Measurements from ENCODE around the gene MAN1C1.
"Not testable (repeated sequence)": the region's sequence is repeated elsewhere in the genome, so short reads cannot be mapped to it uniquely, and the experiment has no call there.

MAN1C1 gene

DNA sequence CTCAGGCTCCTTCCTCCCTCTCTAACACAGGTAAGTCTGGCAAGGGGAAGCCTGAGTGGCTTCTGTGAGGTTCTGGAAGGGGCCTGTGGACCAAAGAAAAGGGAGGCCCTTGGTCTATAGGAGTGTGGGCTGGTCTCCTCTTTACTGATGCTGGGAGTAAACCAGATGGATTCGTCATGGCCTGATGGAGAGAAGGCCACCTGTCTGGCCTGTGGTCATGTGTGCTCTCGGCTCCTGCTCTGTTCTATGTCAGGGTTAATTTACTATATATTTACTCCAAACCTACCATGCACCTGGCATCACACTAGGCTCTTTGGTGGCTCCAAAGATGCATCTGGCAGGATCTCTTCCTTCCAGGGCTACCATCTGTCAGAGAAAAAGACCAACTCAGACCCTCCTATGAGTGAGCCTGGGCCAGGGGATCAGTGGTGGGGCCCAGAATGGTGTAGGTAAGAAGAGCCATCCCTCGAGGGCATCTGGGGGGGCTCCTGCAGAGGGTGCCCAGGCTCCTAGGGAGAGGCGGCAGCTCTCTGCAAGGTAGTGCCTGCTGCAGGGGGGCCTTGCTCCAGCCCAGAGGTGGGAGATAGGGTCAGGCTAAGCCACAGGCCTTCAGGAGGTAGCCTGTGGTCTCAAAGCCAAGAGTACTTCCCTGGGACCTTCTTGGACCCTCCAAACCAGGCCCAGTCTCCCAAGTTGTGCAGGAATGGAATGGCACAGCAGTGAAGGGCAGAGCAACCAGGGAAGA lies 115.2 kb downstream of the MAN1C1 start:
- Histone ChIP-seq H3K27ac (ENCODE audit: low read depth, low read length) (no peak overlapping the region), H3K9ac (ENCODE audit: low read length) (no peak overlapping the region), H4K20me1 (ENCODE audit: low read depth, low read length) (no peaks in the 10 kb centered on the region), H3K79me2 (ENCODE audit: insufficient read depth, low read length) (no peaks in the 10 kb centered on the region), H3F3A (ENCODE audit: insufficient read depth) (no peaks in the 10 kb centered on the region), H3K4me2 (ENCODE audit: low read depth, low read length, poor library complexity, severe bottlenecking) (no peak overlapping the region), H3K27me3 (ENCODE audit: low read length) (no peaks in the 10 kb centered on the region), H3K9me3 (ENCODE audit: insufficient read depth, low read length) (no peaks in the 10 kb centered on the region), H3K36me3 (ENCODE audit: low read length) (no peaks in the 10 kb centered on the region), H3K4me3 (ENCODE audit: insufficient read depth, low read length, poor library complexity, severe bottlenecking) (no peak overlapping the region), H3K9me2 (replicated peaks; ENCODE audit: insufficient read depth, low read length) (no peaks in the 10 kb centered on the region), H2AFZ (ENCODE audit: low read depth, low read length, severe bottlenecking) (no peak overlapping the region)
- TF ChIP-seq, protein P1, sequence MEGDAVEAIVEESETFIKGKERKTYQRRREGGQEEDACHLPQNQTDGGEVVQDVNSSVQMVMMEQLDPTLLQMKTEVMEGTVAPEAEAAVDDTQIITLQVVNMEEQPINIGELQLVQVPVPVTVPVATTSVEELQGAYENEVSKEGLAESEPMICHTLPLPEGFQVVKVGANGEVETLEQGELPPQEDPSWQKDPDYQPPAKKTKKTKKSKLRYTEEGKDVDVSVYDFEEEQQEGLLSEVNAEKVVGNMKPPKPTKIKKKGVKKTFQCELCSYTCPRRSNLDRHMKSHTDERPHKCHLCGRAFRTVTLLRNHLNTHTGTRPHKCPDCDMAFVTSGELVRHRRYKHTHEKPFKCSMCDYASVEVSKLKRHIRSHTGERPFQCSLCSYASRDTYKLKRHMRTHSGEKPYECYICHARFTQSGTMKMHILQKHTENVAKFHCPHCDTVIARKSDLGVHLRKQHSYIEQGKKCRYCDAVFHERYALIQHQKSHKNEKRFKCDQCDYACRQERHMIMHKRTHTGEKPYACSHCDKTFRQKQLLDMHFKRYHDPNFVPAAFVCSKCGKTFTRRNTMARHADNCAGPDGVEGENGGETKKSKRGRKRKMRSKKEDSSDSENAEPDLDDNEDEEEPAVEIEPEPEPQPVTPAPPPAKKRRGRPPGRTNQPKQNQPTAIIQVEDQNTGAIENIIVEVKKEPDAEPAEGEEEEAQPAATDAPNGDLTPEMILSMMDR (IDR thresholded peaks at IDR 0.05; ENCODE audit: insufficient read depth, low read length, poor library complexity, severe bottlenecking): no peak

DNA sequence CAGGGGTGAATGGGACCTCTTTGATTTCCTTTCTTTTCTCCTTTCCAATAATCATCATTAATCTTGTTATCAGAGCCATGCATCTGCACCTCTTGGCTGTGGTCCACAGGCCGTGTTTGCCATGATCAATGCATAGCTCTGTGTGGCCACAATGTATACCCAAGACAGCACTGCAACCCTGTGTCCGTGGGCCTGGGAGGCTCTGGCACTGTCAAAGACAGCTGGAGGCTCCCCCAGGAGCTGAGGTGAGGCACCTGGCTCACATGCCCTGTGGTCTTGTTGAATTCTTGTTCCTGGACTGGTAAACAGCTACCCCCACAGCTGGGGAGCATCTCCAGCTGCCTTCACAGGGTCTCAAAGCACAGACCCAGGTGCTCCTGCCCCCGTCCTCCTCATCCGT lies 116.2 kb downstream of the MAN1C1 start:
- no peak overlapping the region for H3K4me3 ChIP-seq (ENCODE audit: insufficient read depth, low read length, poor library complexity, severe bottlenecking)
- no peak overlapping the region for H2AFZ ChIP-seq (ENCODE audit: low read depth, low read length, severe bottlenecking)
- H3K36me3 ChIP-seq (ENCODE audit: low read length): no peaks in the 10 kb centered on the region
- no peak overlapping the region for H3K4me2 ChIP-seq (ENCODE audit: low read depth, low read length, poor library complexity, severe bottlenecking)
- no peak overlapping the region for H3K9ac ChIP-seq (ENCODE audit: low read length)
- H3F3A ChIP-seq (ENCODE audit: insufficient read depth): no peaks in the 10 kb centered on the region
- no peaks in the 10 kb centered on the region for H3K27me3 ChIP-seq (ENCODE audit: low read length)
- H3K27ac ChIP-seq (ENCODE audit: low read depth, low read length): no peak overlapping the region
- no peaks in the 10 kb centered on the region for H4K20me1 ChIP-seq (ENCODE audit: low read depth, low read length)
- H3K9me2 ChIP-seq (replicated peaks; ENCODE audit: insufficient read depth, low read length): no peaks in the 10 kb centered on the region
- TF ChIP-seq, protein P1 (IDR thresholded peaks at IDR 0.05; ENCODE audit: insufficient read depth, low read length, poor library complexity, severe bottlenecking): no peak
- no peak for TF ChIP-seq EZH2phosphoT487 (conservative IDR thresholded peaks at IDR 0.05; ENCODE audit: low read length)
- H3K9me3 ChIP-seq (ENCODE audit: insufficient read depth, low read length): no peaks in the 10 kb centered on the region
- H3K79me2 ChIP-seq (ENCODE audit: insufficient read depth, low read length): no peaks in the 10 kb centered on the region

DNA sequence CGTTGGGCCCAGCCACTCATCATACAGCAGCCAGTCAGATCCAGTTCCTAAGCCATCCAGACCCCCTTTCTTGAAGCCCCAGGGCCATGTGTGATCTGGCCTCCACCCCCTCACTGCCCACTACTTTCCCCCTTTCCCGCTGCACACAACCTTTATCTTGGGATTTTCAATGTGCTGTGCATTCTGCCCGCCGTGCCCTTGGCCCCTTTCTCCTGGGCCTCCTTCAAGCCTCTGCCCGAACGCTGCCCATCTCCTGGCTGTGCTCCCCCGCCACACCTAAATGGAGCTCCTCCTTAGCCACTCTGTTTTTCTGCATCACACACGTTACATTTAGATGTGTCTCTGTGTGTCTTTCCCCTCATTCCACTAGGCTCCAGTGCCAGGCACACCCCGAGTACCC lies 116.7 kb downstream of the MAN1C1 start:
- Histone ChIP-seq H3K27me3 (ENCODE audit: low read length) (no peaks in the 10 kb centered on the region), H4K20me1 (ENCODE audit: low read depth, low read length) (no peaks in the 10 kb centered on the region), H3K36me3 (ENCODE audit: low read length) (no peaks in the 10 kb centered on the region), H3K4me2 (ENCODE audit: low read depth, low read length, poor library complexity, severe bottlenecking) (no peak overlapping the region), H3F3A (ENCODE audit: insufficient read depth) (no peaks in the 10 kb centered on the region), H3K4me3 (ENCODE audit: insufficient read depth, low read length, poor library complexity, severe bottlenecking) (no peak overlapping the region), H3K79me2 (ENCODE audit: insufficient read depth, low read length) (no peaks in the 10 kb centered on the region), H3K9ac (ENCODE audit: low read length) (no peak overlapping the region), H2AFZ (ENCODE audit: low read depth, low read length, severe bottlenecking) (no peak overlapping the region), H3K9me3 (ENCODE audit: insufficient read depth, low read length) (no peaks in the 10 kb centered on the region), H3K9me2 (replicated peaks; ENCODE audit: insufficient read depth, low read length) (no peaks in the 10 kb centered on the region), H3K27ac (ENCODE audit: low read depth, low read length) (no peak overlapping the region)
- TF ChIP-seq EZH2phosphoT487 (conservative IDR thresholded peaks at IDR 0.05; ENCODE audit: low read length): no peak
- TF ChIP-seq, protein P1 (IDR thresholded peaks at IDR 0.05; ENCODE audit: insufficient read depth, low read length, poor library complexity, severe bottlenecking): no peak

DNA sequence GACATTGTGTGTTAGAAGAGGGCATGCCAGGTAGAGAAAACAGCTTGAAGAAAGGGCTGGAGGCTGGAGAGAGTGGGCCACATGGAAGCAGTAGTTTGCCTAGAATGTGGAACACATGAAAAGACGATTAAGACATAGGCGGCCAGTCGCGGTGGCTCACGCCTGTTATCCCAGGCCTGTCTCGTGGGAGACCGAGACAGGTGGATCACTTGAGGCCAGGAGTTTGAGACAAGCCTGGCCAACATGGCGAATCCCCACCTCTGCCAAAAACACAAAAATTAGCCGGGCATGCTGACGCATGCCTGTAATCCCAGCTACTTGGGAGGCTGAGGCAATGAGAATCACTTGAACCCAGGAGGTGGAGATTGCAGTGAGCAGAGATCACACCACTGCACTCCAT lies 118.4 kb downstream of the MAN1C1 start:
- not testable (repeated sequence) for H2AFZ ChIP-seq (ENCODE audit: low read depth, low read length, severe bottlenecking); H3K9me3 ChIP-seq (ENCODE audit: insufficient read depth, low read length); H3K27ac ChIP-seq (ENCODE audit: low read depth, low read length); H3K4me3 ChIP-seq (ENCODE audit: insufficient read depth, low read length, poor library complexity, severe bottlenecking); H3K4me2 ChIP-seq (ENCODE audit: low read depth, low read length, poor library complexity, severe bottlenecking); H3K9me2 ChIP-seq (replicated peaks; ENCODE audit: insufficient read depth, low read length); H3F3A ChIP-seq (ENCODE audit: insufficient read depth); H3K79me2 ChIP-seq (ENCODE audit: insufficient read depth, low read length); H4K20me1 ChIP-seq (ENCODE audit: low read depth, low read length); H3K9ac ChIP-seq (ENCODE audit: low read length); H3K36me3 ChIP-seq (ENCODE audit: low read length); H3K27me3 ChIP-seq (ENCODE audit: low read length)
